ENCODE results near the gene DGLUCY.

The DGLUCY gene

GRCh38 chr14:91256661-91257060 is 142.8 kb downstream of the DGLUCY start:
- H3K4me3 ChIP-seq (ENCODE audit: low read depth, low read length), result no peak overlapping the region
- TF ChIP-seq, protein P1, sequence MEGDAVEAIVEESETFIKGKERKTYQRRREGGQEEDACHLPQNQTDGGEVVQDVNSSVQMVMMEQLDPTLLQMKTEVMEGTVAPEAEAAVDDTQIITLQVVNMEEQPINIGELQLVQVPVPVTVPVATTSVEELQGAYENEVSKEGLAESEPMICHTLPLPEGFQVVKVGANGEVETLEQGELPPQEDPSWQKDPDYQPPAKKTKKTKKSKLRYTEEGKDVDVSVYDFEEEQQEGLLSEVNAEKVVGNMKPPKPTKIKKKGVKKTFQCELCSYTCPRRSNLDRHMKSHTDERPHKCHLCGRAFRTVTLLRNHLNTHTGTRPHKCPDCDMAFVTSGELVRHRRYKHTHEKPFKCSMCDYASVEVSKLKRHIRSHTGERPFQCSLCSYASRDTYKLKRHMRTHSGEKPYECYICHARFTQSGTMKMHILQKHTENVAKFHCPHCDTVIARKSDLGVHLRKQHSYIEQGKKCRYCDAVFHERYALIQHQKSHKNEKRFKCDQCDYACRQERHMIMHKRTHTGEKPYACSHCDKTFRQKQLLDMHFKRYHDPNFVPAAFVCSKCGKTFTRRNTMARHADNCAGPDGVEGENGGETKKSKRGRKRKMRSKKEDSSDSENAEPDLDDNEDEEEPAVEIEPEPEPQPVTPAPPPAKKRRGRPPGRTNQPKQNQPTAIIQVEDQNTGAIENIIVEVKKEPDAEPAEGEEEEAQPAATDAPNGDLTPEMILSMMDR (IDR thresholded peaks at IDR 0.05; ENCODE audit: low read depth, low read length), result no peak

GRCh38 chr14:91257328-91258010 is 143.6 kb downstream of the DGLUCY start:
- no peak overlapping the region for H3K4me3 ChIP-seq (ENCODE audit: low read depth, low read length)
- TF ChIP-seq, protein P1 (IDR thresholded peaks at IDR 0.05; ENCODE audit: low read depth, low read length), result no peak

DNA sequence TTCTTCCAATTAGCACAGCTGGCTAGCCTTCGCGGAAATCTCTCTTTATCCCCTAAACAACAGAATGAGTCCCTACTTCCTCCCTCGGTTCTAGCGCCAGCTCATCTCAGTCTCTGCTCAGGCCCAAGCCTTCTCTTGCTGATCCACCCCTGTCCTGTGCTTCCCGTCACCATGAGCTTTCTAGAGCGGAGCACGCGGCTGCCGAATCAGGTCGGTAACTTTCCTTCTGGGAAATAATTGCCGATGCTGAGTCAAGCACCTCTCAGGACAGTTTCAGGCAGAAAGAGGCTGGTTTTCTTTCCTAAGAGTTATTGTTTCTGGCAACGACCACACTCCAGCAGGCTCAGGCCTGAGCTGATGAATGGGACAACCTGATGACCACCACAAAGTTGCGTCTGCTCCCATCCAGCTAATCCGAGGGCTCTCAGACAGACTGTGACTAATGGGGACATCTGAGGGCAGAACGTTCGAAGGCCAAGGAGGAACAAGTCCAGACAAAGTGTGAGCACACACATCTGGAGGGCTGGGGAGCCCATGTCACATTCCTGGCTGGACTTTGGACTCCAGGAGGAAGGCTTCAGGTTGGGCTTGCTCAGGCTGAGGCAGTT is 144.2 kb downstream of the DGLUCY start:
- TF ChIP-seq, protein P1 (IDR thresholded peaks at IDR 0.05; ENCODE audit: low read depth, low read length), result no peak
- H3K4me3 ChIP-seq (ENCODE audit: low read depth, low read length), result no peak overlapping the region

GRCh38 chr14:91258876-91259275 is 145.0 kb downstream of the DGLUCY start:
- no peak overlapping the region for H3K4me3 ChIP-seq (ENCODE audit: low read depth, low read length)
- TF ChIP-seq, protein P1 (IDR thresholded peaks at IDR 0.05; ENCODE audit: low read depth, low read length), result no peak

DNA sequence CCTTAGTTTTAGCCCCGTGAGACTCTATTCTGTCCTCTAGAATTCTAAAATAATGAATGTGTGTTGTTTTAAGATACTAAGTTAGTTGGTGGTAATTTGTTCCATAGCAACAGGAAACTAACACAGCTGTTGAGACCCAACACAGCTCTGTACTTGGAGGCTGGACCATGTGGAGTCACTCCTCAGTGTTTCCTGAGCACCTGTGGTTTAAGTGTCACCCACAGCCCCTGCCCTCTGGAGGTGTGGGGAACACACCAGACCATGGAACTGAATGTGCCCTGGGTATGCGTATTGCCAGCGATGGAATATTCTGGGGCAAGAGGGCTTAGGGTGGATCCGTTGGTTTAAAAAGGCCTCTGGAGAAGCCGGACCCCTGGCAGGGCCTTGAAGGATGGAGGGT is 147.2 kb downstream of the DGLUCY start:
- no peak overlapping the region for H3K4me3 ChIP-seq (ENCODE audit: low read depth, low read length)
- TF ChIP-seq, protein P1 (IDR thresholded peaks at IDR 0.05; ENCODE audit: low read depth, low read length), result no peak

DNA sequence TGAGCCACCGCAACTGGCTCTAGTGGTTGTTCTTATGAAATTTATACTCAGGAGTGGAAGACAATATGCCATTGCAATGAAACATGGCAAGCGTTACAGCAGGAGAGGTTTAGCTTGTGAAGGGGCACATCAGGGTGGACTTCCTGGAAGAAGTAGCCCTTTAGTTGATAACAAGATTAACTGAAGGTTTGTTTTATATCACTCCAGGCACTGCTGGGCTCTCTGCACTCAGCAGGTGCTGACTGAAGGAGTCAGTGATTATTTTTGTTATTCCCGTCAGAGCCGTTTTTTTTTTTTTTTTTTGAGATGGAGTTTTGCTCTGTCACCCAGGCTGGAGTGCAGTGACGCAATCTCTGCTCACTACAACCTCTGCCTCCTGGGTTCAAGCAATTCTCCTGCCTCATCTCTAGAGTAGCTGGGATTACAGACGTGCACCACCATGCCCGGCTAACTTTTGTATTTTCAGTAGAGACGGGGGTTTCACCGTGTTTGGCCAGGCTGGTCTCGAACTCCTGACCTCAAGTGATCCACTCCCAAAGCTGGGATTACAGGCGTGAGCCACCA is 148.2 kb downstream of the DGLUCY start:
- TF ChIP-seq, protein P1 (IDR thresholded peaks at IDR 0.05; ENCODE audit: low read depth, low read length), result no peak
- H3K4me3 ChIP-seq (ENCODE audit: low read depth, low read length), result no peak overlapping the region

DNA sequence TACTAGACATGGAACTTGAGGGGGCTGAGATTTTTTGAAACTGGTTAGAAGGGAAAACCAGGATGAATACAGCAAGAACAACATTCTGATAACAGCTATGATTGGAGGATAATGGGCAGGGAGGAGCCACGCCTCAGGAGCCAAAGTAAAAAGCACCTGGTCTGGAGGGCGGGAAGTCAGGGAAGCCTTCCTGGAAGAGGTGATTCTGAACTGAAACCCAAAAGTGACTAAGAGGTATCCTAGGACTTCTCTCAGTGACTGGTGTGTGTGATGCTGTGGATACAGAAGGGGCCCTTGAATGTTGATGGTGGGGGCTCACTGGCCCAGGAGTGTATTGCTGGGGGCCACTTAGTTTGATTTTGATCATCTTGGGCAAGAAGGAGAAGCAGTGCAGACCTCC is 149.5 kb downstream of the DGLUCY start:
- TF ChIP-seq, protein P1 (IDR thresholded peaks at IDR 0.05; ENCODE audit: low read depth, low read length), result no peak
- no peak overlapping the region for H3K4me3 ChIP-seq (ENCODE audit: low read depth, low read length)
